HG03439 (cell line): ENCODE data around the gene EVC2.

Experiments used
- ATAC-seq: cut with Tn5 transposase; IDR thresholded peaks from one replicate; pipeline ENCODE4 v1.9.1; 2021; ENCODE audit warnings: mild to moderate bottlenecking, moderate library complexity; ENCODE audit not compliant: unreplicated experiment

Gene EVC2

DNA sequence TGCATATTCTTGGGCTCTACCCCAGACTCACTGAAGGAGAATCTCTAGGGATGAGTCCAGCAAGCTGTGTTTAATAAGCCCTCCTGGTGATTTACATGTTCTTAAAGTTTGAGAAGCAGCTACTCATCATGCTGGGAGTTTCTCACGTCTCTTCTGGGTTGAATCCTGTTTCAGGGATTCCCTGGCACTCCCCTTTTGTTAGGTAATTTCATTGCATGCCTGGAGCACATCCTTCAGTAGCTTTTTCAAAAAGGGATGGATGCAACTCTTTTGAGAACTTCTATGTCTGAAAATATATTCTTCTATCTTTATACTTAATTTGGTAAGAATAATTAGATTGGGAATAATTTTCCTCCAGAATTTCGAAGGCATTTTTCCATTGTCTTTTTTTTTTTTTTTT is 7.0 kb upstream of the EVC2 start:
- ATAC-seq, result no peak

DNA sequence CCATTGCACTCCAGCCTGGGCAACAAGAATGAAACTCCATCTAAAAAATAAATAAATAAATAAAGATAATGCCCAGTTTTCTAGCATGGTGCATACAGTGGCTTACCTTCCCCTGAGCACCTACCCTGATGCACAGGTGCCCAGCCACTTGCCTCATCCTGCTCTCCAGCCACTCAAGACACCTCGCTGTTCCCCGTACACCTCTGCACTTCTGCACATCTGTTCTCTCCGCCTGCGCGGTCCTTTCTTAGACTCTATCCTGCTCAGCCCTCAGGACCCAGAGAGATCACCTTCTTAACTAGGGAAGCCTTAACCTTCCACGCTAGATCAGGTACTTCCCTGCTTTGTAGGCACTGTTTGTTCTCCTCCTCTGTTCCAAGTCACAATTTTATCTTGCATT is 5.5 kb upstream of the EVC2 start:
- ATAC-seq, result no peak

- no peak for ATAC-seq
These were observed 4.6 kb upstream of the EVC2 start for GRCh38 chr4:5712931-5713330.

- ATAC-seq, result no peak
These were observed 4.2 kb upstream of the EVC2 start for GRCh38 chr4:5712517-5712916.

- ATAC-seq, result no peak
These were observed 3.3 kb upstream of the EVC2 start for GRCh38 chr4:5711479-5712184.

DNA sequence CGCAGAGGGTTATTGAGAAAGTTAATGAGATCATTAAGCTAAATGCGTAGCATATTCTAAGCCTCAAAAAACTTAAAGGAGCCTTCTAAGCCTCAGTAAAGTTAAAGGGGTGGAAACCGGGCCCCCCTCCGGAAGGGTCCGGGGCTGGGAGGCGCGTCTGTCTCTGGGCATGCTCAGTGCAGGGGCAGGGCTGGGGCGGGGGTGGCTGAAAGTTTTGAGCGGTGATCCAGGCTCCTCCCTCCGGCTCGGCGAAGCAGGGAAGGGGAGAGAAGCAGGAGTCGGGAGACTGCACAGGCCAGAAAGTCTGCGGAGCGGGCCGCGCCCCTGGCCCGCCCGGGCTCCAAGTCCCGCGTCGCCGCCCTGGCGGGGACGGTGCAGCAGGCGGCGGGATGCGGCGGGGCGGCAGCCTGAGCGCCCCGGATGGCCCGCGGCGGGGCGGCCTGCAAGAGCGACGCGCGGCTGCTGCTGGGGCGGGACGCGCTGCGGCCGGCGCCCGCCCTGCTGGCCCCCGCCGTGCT is 2.7 kb upstream of the EVC2 start, which contains the start of gene EVC:
Gene EVC, plus strand, starts transcription at position 241 of the 518 bp plus-strand sequence. Its CDS starts 180 bp downstream, at position 421.
- no peak for ATAC-seq

DNA sequence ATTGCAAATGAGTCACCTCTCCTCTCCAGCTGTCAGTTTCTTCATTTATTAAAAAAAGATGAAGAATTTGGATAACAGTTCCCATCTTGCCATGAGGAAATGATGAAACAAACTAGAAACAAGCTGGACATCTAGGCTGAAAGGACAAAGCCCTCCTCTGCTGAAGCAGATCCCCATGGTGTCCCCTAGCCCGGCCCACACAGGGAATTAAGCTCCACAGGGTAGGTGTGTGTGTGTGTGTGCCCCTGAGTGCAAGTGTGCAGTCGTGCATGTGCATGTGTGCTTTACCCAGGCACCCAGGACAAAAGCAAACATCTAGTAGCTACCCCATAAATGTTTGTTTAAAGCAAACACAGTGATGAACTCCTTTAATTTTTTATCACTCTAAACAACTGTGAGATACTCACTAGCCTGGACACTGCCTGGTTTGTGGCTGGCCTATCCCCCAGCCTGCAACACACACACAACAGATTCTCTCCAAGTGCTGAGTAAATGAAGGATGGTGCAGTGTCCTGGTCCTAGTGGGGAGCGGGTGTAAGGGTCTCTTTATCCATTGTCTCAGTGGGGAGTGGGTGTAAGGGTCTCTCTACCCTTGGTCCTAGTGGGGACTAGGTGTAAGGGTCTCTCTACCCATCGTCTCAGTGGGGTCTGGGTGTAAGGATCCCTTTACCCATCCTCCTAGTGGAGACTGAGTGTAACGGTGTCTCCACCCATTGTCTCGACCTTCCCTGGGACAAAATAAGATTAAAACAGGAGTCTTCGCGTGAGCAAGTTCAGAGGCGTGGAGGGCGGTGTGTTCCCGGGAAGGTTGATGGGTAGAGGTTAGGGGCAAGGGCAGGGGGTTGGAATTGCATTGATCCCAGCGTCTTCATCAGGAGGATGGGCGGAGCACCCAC is 2.0 kb upstream of the EVC2 start:
- ATAC-seq, result no peak

DNA sequence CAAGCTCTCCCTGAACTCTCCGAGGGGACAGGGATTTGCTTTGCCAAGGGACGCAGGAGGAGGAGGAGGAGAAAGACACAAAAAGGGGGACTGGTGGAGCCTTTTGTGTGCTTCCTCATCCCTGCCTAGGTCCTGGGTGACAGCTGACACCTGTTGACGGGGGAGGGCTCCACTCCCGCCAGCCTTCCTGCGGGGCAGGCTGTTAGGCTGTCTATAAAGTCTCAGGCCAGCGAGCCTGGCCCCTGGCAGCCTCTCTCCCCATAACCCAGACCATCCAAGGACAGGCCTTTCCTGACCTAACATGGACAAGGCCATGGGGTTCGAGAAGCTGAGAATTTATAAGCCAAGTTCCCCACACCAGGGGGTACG is 832 bp upstream of the EVC2 start:
- no peak for ATAC-seq

- ATAC-seq, result no peak
These were observed 446 bp downstream of the EVC2 start for GRCh38 chr4:5707778-5708448.

GRCh38 chr4:5707366-5707765 is 993 bp downstream of the EVC2 start:
- ATAC-seq, result no peak

- no peak for ATAC-seq
These were observed 1.7 kb downstream of the EVC2 start for GRCh38 chr4:5706486-5707290.

- no peak for ATAC-seq
These were observed 2.6 kb downstream of the EVC2 start for GRCh38 chr4:5705647-5706320.

GRCh38 chr4:5704276-5704675 is 4.1 kb downstream of the EVC2 start:
- ATAC-seq, result no peak

DNA sequence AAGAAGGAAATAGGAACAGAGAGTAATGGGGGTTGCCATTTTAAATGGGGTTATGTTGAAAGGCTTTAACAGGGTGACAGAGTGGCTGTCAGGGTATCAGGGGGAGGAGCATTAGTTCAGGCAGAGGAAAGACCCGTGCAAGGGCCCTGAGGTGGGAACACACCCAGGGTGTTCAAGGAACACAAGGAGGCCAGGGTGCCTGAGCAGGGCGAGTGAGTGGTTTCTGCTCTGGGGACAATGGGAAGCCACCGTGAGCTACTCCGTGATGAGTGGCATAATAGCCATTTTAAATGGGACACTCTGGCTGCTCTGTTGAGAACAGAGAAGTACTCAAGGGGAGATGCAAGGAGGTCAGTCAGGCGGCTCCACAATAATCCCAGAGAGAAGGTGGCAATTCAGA is 4.5 kb downstream of the EVC2 start:
- ATAC-seq, result no peak

DNA sequence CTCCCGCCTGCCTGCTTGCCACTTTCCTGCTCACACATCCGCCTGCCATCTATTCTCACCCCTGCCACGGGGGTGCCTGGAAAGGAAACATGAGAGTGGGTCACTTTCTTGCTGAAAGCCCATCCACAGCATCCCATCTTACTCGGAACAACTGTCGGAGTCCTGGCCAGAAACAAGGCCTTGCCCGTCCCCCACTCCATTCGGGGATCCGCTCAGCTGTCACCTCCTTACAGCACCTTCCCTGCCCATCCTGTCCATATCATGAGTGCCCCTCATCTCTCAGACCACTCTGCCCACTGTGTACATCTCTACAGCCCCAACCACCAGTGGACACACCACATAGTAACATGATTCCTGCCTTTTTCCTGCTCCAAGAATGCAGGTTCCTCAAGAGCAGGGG is 6.4 kb downstream of the EVC2 start:
- no peak for ATAC-seq

- ATAC-seq, result no peak
These were observed 7.9 kb downstream of the EVC2 start for GRCh38 chr4:5700459-5700858.

DNA sequence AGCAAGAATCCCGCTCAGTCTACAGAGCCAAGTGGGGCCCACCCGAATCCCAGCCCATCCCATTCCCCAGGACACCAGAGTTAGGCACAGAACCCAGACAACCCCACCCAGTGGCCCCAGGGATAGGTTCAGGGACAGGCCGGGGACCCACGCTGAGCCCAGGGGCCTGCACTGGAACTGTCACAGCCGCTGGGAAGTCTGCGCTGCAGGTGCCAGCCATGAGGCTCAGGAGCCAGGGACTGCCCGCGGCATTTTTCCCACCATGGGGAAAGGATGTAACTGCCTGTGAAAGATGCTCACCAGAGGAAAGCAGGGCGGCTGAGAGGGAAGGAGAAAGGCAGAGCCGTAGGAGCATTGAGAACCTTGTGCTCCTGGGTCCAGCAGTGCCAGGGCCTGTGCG is 12.0 kb downstream of the EVC2 start:
- no peak for ATAC-seq

DNA sequence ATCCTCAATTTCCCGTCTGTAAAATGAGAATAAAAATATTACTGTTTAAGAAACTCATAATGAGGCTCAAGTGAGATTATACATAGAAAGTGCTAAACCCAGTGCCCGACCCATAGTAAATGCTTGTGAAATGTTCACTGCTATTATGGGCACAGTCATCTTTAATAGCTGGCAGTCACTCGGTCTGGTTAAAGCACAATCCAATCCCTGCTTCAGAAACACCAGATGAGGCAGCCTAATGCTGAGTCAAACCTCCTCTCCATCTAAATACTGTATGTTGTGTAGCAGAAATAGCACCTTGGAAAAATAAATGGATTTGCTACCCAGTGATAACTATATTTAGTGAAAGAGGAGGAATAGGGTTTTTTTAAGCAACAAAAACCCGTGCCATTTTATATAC is 14.5 kb downstream of the EVC2 start:
- ATAC-seq, result no peak

DNA sequence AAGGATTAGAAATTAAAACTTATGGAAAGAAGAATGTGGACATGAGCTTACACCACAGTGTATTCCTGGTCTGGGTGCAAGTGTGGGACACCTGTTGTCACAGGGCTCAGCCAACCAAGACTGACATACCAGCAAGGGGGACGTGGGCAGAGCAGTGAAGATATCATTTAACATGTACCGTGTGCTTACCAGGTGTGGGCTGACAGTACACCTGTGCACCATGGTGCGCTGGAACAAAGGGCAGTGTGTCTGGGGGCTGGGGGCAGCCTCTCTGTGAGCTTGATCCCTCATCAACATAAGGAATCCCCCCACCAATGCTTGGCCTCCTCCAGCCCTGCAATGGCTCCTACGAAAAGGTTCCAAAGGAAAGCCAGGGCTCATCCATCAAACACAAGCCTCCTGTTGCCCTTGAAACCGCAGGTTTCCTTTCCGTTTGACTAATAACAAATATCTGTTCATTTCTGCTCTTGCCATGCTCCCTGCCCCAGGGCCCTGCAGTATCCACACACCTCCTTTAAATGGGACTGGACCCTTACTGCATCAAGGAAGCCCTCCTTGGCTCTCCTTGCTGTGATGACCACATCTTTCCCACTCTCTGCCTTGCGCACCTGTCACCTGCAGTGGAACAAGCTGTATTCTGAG is 16.7 kb downstream of the EVC2 start:
- no peak for ATAC-seq

DNA sequence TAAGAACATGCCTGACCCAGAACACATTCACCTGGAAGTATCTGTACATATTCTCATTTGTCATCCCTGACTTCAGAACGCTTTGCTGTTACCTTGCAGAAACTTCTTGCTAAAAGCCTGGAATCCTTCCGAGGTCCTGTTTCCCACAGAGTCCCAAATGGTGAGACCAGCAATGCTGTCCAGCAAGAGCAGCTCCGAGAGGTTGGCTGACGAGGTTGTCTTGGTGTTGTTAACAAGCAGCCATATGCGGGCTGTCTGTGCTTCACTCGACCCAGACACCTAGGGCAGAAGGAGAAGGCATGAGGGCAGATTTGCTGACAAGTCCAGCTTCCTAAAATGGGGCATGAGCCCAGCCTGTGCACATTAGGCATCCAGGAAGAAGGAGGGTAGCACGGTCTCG is 19.3 kb downstream of the EVC2 start:
- no peak for ATAC-seq
